ENCODE results near the gene FGD4. TPM values are rescaled to one million over a fixed set of nuclear protein-coding genes. Genes with fewer than 3 reads are reported as not detected.

FGD4 gene
- total RNA-seq, 2 experiments from 2014 or later: 0.25 to 0.34 TPM

GRCh38 chr12:32596030-32596429, 196.7 kb downstream of the FGD4 start:
- no peak overlapping the region for H3K27ac ChIP-seq (ENCODE audit: low read depth in 1 of 2, low read length in 2 of 2)

GRCh38 chr12:32598688-32599087, 199.3 kb downstream of the FGD4 start:
- ChIA-PET POLR2A (no interaction called here), CTCF (no interaction called here)
- no peak for ATAC-seq (ENCODE audit: poor library complexity)
- H3K4me1 ChIP-seq (ENCODE audit: insufficient read depth, low read length): no peaks in the 10 kb centered on the region
- no peak overlapping the region for H3K27ac Mint-ChIP-seq
- no peaks in the 10 kb centered on the region for H3K36me3 Mint-ChIP-seq (ENCODE audit: low read depth)
- no peak for TF ChIP-seq CTCF (IDR thresholded peaks at IDR 0.05)
- no peaks in the 10 kb centered on the region for H3K9me3 Mint-ChIP-seq
- intact Hi-C loops (cut with DNase I, micrococcal nuclease): no loop called here
- H3K27ac ChIP-seq (ENCODE audit: low read depth in 1 of 2, low read length in 2 of 2): no peak overlapping the region
- no peak for DNase-seq
- H3K4me1 Mint-ChIP-seq (ENCODE audit: low read depth): no peaks in the 10 kb centered on the region
- no peaks in the 10 kb centered on the region for H3K9me3 ChIP-seq (ENCODE audit: control insufficient read depth in 1 of 2, insufficient read depth in 1 of 2, low read length in 2 of 2)
- no peak overlapping the region for H3K4me3 Mint-ChIP-seq
- no peaks in the 10 kb centered on the region for H3K27me3 Mint-ChIP-seq
- H3K27me3 ChIP-seq (ENCODE audit: control insufficient read depth in 1 of 2, insufficient read depth in 2 of 2, low read length in 2 of 2): no peaks in the 10 kb centered on the region
- no peaks in the 10 kb centered on the region for H3K36me3 ChIP-seq (ENCODE audit: insufficient read depth, low read length)
- H3K4me3 ChIP-seq (ENCODE audit: low read length): no peak overlapping the region

More at GRCh38 chr12:32596030-32596429, 196.7 kb downstream of the FGD4 start:
- Histone ChIP-seq H3K4me1 (ENCODE audit: insufficient read depth, low read length) (no peaks in the 10 kb centered on the region), H3K9me3 (ENCODE audit: control insufficient read depth in 1 of 2, insufficient read depth in 1 of 2, low read length in 2 of 2) (no peaks in the 10 kb centered on the region), H3K4me3 (ENCODE audit: low read length) (no peak overlapping the region), H3K27me3 (ENCODE audit: control insufficient read depth in 1 of 2, insufficient read depth in 2 of 2, low read length in 2 of 2) (no peaks in the 10 kb centered on the region), H3K36me3 (ENCODE audit: insufficient read depth, low read length) (no peaks in the 10 kb centered on the region)
- no peak for TF ChIP-seq CTCF (IDR thresholded peaks at IDR 0.05)
- DNase-seq (no peak), ATAC-seq (ENCODE audit: poor library complexity) (no peak)
- Mint-ChIP-seq H3K4me1 (ENCODE audit: low read depth) (no peaks in the 10 kb centered on the region), H3K36me3 (ENCODE audit: low read depth) (no peaks in the 10 kb centered on the region), H3K27ac (no peak overlapping the region), H3K4me3 (no peak overlapping the region), H3K27me3 (no peaks in the 10 kb centered on the region), H3K9me3 (no peaks in the 10 kb centered on the region)
- ChIA-PET POLR2A (no interaction called here), CTCF (no interaction called here)
- intact Hi-C loops (cut with DNase I, micrococcal nuclease): no loop called here

- DNase-seq (no peak), ATAC-seq (ENCODE audit: poor library complexity) (no peak)
- no peaks in the 10 kb centered on the region for H3K36me3 ChIP-seq (ENCODE audit: insufficient read depth, low read length)
- Mint-ChIP-seq H3K27me3 (no peaks in the 10 kb centered on the region), H3K27ac (no peak overlapping the region), H3K9me3 (no peaks in the 10 kb centered on the region), H3K4me3 (no peak overlapping the region), H3K36me3 (ENCODE audit: low read depth) (no peaks in the 10 kb centered on the region), H3K4me1 (ENCODE audit: low read depth) (no peaks in the 10 kb centered on the region)
- H3K27ac ChIP-seq (ENCODE audit: low read depth in 1 of 2, low read length in 2 of 2): no peak overlapping the region
- ChIA-PET POLR2A (no interaction called here), CTCF (no interaction called here)
- no peak for TF ChIP-seq CTCF (IDR thresholded peaks at IDR 0.05)
- no peaks in the 10 kb centered on the region for H3K4me1 ChIP-seq (ENCODE audit: insufficient read depth, low read length)
- H3K4me3 ChIP-seq (ENCODE audit: low read length): no peak overlapping the region
- H3K27me3 ChIP-seq (ENCODE audit: control insufficient read depth in 1 of 2, insufficient read depth in 2 of 2, low read length in 2 of 2): no peaks in the 10 kb centered on the region
- no peaks in the 10 kb centered on the region for H3K9me3 ChIP-seq (ENCODE audit: control insufficient read depth in 1 of 2, insufficient read depth in 1 of 2, low read length in 2 of 2)
- intact Hi-C loops (cut with DNase I, micrococcal nuclease): no loop called here
Observed at GRCh38 chr12:32600681-32601080, 201.3 kb downstream of the FGD4 start.
